HG02973 (cell line): Measurements from ENCODE around the gene CASP3.
"Not testable (repeated sequence)": the region's sequence is repeated elsewhere in the genome, so short reads cannot be mapped to it uniquely, and the experiment has no call there.

ENCODE experiments used
- ATAC-seq: cut with Tn5 transposase; IDR thresholded peaks from one replicate; pipeline ENCODE4 v1.9.1; 2021; ENCODE audit warnings: moderate library complexity; ENCODE audit not compliant: unreplicated experiment

CASP3 gene

DNA sequence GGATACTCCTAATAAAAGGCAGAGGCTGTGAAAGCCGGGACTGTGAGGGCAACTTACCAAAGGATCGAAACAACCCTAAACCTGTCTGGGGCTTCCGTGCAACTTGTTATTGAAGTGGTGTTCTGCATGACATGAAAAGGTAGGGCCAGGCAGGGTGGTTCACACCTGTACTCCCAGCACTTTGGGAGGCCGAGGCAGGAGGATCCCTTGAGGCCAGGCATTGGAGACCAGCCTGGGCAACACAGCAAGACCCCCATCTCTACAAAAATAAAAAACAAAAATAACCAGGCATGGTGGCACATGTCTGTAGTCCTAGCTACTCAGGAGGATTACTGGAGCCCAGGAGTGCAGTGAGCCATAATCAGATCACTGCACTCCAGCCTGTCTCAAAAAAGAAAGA, 12.3 kb downstream of the CASP3 start:
- no peak for ATAC-seq

DNA sequence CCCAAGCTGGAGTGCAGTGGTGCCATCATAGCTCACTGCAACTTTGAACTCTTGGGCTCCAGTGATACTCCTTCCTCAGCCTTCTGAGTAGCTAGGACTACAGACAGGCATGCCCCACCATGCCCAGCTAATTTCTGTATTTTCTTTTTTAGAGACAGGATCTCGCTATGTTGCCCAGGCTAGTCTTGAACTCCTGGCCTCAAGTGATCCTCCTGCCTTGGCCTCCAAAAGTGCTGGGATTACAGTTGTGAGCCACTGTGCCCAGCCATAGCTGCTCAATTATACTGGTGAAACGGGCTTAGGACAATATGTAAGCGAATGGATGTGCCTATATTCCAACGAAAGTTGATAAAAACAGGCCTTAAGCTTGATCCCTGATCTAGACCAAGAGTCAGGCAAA, 13.1 kb downstream of the CASP3 start:
- ATAC-seq = no peak

DNA sequence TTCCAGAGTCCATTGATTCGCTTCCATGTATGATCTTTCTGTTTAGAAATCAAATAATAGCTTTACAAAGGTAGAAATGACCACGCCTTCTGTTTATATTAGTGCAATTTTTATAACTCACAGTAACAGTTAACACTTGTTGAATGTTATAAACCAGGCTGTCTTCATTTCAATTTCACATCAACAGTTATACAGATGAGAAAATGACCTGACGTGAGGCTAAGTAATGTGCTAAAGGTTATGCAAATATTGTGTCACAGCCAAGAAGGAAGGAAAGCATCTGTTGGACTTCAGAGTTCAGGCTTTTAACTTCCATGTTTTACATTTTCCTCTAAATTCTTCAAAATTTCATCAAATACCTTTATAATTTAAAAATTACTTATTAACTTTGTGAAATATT, 13.9 kb downstream of the CASP3 start:
- no peak for ATAC-seq

DNA sequence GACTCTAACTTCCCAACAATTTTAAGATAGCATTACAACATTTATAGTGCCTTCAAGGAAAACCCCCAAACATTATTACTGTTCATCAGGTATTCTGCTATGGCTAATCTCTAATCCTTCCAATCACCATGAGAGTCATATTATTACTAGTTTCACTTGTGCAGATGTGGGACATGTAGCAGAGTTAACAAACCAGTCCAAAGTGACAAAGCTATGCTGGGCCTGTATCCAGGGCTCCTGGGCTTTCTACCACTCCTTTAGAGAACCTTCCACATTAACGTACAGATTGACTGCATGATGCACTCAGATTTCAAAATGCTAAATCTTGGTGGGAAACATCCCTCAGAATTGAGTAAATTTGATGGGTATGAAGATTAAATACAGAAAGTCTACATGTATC, 16.4 kb downstream of the CASP3 start:
- no peak for ATAC-seq

DNA sequence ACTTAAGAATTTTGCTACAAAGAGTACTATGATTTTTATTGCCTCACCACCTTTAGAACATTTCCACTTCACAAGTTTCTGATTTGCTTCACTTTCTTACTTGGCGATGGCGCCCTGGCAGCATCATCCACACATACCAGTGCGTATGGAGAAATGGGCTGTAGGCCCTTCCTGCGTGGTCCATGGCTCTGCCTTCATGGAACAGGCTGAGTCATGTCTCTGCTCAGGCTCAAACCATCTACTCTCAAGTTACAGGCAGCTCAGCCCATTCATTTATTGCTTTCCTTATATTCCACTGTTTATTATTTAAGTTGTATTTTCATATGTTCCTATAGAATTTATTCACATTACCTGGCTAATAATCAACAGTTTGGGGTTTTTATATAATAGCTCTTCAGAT, 21.1 kb downstream of the CASP3 start:
- no peak for ATAC-seq

DNA sequence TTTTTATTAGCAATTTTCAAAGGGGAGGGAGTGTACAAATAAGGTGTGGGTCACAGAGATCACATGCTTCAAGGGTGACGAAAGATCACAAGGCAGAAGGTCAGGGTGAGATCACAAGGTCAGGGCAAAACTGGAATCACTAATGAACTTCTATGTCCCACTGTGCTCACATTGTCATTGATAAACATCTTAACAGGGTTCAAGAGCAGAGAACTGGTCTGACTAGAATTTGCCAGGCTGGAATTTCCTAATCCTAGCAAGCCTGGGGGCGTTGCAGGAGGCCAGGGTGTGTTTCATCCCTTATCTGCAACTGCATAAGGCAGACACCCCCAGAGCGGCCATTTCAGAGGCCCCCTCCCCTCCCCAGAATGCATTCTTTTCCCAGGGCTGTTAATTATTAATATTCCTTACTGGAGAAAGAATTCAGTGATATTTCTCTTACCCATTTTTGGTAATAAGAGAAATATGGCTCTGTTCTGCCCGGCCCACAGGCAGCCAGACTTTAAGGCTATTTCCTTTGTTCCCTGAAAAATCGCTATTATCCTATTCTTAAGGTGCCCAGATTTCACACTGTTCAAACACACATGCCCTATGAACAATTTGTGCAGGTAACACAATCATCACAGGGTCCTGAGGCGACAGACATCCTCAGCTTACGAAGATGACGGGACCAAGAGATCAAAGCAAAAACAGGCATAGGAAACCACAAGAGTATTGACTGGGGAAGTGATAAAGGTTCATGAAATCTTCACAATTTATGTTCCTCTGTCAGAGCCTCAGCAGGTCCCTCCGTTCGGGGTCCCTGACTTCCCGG, 23.3 kb downstream of the CASP3 start:
- ATAC-seq = not testable (repeated sequence)

DNA sequence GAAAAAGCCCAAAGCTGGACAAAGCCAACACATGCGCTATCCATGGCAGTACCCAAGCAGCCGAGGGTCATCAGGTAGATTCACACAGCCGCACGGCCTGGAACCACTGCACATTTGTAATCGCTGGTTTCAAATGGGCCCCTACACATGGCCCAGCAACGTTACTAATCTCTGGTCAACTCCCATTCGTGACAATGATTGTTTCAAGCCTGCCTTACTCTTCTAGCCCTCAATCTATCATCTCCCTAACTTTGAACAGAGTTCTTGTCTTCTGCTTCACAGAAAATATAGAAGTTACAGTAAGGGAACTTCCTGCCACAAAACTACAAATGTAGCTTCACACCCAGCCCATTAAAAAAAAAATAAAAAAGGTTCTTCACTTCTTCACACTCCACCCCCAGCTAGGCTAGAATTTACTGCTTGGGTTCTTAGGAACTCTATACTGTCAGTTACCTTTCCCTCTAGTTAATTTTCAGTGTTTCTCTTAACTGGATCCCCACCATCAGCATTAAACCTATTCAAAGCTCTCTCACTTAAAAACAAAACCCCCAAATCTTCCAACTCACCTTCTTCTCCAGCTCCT, 24.2 kb downstream of the CASP3 start:
- ATAC-seq = no peak

DNA sequence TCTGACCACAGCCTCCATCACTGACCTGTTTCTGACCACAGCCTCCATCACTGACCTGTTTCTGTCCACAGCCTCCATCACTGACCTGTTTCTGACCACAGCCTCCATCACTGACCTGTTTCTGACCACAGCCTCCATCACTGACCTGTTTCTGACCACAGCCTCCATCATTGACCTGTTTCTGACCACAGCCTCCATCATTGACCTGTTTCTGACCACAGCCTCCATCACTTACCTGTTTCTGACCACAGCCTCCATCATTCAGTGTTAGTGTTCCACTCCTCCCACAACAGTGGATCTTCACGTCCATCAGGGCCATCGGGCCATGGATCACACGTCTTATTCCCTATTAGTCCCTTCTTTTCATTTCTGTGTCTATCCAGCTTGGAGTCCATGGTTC, 24.7 kb downstream of the CASP3 start:
- ATAC-seq = not testable (repeated sequence)

DNA sequence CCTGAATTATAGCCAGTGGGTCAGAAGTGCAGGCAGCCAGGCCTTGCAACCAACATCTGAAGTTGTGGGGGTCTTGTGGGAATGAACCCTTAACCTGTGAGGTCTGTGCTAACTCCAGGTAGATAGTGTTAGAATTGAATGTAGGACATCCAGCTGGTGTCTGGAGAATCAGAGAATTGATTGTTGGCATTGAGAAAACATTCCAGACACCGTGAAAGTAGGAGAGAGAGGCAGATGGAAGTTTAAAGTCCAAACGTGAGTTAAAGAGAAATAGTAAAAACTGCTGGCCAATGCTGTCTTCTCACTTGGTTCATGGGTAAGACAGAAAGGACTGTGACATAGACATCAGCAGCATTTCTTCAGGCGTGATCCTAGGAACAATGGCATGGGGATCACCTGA, 27.7 kb downstream of the CASP3 start:
- no peak for ATAC-seq

DNA sequence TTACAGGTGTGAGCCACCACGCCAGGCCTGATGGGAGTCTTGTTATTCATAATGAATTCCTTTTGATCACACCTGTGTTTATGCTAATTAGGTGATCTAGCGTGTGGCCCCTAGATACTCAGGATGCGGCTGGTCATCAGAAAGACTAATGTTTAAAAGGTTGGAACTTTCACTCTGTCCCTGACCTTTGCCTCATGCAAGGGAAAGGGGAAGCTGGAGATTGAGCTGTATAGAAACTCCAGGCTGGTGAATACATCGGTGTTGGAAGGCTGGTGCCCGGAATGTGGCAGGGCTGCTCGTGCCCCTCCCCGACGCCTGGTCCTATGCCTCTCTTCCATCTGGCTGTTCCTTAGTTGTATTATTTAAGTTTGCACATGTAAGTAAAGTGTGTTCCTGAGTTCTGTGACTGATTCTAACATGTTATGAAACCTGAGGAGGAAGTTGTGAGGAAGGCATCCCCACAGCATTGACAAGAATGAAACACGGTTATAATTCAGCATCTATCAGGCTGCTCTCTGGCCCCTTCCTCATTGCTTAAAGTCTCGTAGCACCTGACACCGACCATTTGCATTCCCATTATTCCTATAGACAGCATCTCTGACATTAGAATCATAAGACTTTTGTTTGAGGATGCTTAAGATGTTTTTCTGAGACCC, 28.9 kb downstream of the CASP3 start:
- ATAC-seq = no peak

DNA sequence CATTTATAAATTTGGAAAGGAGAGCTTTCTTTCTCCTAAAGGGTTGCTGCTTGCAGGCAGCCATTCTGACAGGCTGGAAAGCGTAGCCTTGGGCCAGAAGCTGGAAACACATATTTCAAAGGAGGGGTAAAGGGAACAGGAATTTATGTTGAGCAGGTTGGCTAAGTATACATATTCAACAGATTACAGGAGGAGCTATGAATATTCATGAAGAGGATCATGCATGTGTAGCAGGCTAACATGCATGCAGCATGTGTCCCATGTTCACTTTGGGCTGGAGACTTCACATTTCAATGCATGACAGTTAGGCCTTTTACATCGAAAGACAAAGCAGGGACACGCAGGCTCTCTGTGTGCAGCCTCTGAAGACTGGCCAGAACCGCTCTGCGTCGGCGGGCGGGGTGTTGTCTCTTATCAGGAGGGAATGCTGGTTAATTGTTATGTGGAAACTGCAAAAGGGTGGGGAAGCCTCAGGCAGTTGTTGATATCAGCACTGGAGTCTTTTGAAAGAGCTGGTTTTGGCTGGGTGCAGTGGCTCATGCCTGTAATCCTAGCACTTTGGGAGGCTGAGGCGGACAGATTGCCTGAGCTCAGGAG, 31.5 kb downstream of the CASP3 start:
- ATAC-seq = no peak

DNA sequence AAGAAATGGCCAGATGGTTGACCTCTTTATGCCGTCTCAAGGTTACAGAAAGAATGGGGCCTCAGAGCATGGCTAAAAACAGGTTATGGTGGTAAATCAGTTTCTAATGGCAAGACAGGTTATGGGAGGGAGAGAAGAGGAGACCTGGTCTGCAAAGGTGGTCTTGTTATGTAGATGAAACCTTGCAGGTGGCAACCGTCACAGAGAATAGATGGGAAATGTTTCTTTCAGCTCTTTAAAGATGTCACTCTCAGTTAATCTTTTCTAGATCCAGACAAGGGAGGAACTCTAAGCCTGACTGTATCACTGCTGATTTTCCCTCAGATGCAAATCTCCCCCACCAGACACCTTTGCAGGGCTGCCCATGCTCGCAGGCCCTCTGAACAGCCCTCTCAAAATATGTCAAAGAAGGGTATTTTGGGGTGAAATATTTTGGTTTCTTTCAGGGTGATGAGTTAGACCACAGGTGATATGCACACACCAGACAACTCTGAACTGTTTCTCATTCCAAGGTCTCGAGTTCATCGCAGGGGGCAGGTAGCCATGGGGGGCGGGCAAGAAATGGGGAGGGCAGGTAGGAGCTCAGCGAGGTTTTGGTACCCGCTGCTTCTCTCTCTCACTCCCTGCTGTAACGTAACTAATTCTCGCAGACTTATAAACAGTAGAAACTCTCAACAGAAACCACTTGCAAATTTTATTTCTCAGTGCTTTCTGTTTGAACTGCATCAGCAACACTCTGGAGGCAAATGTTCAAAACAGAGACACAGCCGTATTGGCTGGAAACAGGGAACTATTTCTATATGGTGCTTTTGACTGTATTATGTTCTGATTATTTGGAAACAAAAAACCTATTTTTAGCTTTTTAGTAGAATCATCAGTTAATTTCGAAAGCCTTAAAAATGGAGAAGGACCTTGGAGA, 32.4 kb downstream of the CASP3 start:
- peak; percentile 84 for ATAC-seq

DNA sequence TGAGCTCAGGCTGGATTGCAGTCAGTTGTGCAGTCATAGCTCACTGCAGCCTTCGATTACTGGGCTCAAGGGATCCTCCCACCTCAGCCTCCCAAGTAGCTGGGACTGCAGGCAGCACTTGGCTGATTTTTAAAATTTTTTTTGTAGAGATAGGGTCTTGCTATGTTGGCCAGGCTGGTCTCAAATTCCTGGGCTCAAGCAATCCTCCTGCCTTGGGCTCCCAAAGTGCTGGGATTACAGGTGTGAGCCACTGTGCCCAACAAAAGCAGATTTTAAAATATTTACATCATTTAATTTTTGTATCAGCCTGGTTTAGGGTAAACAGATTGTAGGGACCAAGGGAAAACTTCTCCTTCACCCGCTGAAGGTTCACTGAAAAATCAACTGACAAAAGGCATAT, 33.1 kb downstream of the CASP3 start:
- not testable (repeated sequence) for ATAC-seq

DNA sequence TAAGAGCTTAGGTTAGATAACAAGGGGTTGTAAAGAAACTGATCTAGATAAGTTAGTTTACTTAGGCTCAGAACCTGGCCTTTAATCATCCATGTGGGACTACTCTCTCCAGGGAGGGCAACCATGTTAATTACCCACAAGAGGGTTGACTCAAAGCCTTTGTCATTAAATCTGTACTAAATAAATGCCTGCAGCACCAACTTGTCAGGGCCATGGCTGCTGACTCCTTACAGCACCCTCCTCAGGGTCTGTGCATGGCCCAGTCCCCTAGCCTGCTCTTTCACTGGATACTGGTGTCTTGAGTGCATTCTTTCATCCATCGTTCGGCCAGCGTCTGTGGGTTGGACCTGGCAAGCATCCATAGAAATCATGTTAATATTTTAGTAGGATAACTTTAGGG, 34.7 kb downstream of the CASP3 start:
- no peak for ATAC-seq

DNA sequence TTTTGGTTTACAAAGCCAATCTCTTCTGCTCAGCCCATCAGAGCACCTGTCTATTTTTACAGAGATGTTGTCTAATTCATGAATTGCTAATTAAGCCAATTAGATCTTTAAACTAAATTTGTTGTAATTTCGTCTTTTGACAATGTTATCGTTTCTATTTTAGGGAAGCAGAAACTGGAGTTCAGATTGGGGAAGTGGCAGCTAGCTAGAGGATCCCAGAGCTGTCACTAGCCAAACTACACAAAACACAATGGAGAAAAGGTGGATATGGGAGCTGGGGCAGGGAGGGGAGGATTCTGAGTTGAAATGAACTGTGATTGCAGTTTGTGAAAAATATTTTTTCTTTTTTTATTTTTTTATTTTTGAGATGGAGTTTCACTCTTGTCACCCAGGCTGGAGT, 35.8 kb downstream of the CASP3 start:
- no peak for ATAC-seq

DNA sequence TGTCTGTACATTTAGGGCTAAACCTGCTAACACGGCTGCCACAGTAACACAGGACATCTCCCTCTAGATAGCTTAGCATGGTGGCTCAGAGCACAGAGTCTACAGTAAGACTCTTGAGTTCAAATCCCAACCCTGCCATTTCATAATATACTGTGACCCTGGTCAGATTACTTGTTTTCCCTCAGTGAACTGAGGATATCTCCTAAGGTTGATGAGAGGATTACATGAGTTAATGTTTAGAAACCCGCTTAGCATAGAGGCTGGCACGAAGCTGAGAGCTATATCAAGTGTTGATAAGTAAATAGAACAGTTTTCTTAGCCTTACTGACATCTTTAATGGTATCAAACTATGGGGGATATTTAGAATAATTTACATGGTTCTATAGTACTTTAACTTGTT, 37.2 kb downstream of the CASP3 start:
- no peak for ATAC-seq

DNA sequence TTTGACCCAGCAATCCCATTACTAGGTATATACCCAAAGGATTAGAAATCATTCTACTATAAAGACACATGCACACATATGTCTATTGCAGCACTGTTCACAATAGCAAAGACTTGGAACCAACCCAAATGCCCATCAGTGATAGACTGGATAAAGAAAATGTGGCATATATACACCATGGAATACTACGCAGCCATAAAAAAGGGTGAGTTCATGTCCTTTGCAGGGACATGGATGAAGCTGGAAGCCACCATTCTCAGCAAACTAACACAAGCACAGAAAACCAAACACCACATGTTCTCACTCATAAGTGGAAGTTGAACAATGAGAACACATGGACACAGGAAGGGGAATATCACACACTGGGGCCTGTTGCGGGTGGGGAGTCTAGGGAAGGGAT, 41.8 kb downstream of the CASP3 start:
- not testable (repeated sequence) for ATAC-seq

DNA sequence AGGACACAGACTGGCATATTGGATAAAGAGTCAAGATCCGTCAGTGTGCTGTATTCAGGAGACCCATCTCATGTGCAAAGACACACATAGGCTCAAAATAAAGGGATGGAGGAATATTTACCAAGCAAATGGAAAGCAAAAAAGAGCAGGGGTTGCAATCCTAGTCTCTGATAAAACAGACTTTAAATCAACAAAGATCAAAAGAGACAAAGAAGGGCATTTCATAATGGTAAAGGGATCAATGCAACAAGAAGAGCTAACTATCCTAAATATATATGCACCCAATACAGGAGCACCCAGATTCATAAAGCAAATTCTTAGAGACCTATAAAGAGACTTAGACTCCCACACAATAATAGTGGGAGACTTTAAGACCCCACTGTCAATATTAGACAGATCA, 46.4 kb downstream of the CASP3 start:
- ATAC-seq = not testable (repeated sequence)

DNA sequence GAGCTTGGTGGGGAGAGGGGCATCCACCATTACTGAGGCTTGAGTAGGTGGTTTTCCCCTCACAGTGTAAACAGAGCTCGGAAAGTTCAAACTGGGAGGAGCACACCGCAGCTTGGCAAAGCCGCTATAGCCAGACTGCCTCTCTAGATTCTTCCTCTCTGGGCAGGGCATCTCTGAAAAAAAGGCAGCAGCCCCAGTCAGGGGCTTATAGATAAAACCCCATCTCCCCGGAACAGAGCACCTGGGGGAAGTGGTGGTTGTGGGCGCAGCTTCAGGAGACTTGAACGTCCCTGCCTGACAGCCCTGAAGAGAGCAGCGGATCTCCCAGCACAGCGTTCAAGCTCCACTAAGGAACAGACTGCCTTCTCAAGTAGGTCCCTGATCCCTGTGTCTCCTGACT, 48.3 kb downstream of the CASP3 start:
- ATAC-seq = not testable (repeated sequence)

DNA sequence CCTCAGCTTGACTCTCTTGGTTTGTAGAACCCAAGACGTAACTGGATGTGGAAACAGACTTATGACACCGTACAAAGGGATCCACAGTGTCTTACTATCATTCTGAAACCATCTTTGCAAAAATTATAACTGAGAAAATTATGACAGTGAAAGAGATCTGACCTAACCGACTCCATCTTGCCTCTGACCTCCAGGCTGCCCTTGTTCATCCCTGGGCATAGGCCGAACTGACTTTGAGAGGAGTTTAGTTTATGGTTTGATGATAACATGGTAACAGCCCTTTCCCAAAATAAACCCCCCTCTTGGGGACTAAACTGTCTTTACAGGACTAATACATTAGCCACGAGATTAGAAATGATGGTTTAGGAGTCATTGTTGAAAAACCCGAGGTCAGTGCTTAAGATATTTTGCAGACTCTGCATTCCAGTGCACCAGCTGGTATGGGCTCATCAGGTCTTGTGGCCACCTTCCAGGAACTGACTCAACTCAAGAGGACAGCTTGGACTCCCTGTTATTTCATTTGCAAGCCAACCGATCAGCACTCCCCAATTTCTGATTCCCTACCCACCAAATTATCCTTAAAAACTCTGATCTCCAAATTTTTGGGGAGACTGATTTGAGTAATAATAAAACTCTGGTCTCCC, 49.6 kb downstream of the CASP3 start:
- no peak for ATAC-seq
